Mesothelial cell of epicardium (in vitro differentiated cells): ENCODE measurements around the gene P2RX5. TPM values are rescaled to one million over a fixed set of nuclear protein-coding genes. Genes with fewer than 3 reads are reported as not detected.

ENCODE experiments used
- DNase-seq, 2 experiments: peaks; one replicate each; pipeline ENCODE4 v3.0.0; 2021; ENCODE audit warnings: low spot score in 2 of 2; ENCODE audit not compliant: unreplicated experiment in 2 of 2
- H3K27ac Mint-ChIP-seq: 2 replicates; pipeline ENCODE4 v1.8.0; 2021; ENCODE audit warnings: mixed read lengths
- H3K27me3 Mint-ChIP-seq: 2 replicates; pipeline ENCODE4 v1.8.0; 2021; ENCODE audit warnings: low read depth, mixed read lengths
- H3K36me3 Mint-ChIP-seq: 2 replicates; pipeline ENCODE4 v1.8.0; 2021; ENCODE audit warnings: mixed read lengths
- H3K4me1 Mint-ChIP-seq: 2 replicates; pipeline ENCODE4 v1.8.0; 2021; ENCODE audit warnings: mixed read lengths
- H3K4me3 Mint-ChIP-seq: 2 replicates; pipeline ENCODE4 v1.8.0; 2021; ENCODE audit warnings: mild to moderate bottlenecking, moderate library complexity, mixed read lengths
- H3K9me3 Mint-ChIP-seq: 2 replicates; pipeline ENCODE4 v1.8.0; 2021; ENCODE audit warnings: mixed read lengths
- CTCF ChIP-seq: fragments of 200-600 bp; sonication (generic); IDR thresholded peaks from one replicate; pipeline ENCODE4 v1.5.0; 2021; ENCODE audit warnings: antibody characterized with exemption; ENCODE audit not compliant: unreplicated experiment
- total RNA-seq: library from RNA; stranded (reverse); gene quantifications from 3 replicates; pipeline ENCODE4 v1.2.1, GENCODE V29; 2021

P2RX5 gene
- total RNA-seq, 1 donor from 2014 or later: 0.18 TPM

- H3K4me3 Mint-ChIP-seq: no peak overlapping the region
- H3K27ac Mint-ChIP-seq: no peak overlapping the region
- peaks cover 32% of the 10 kb centered on the region for H3K4me1 Mint-ChIP-seq
- H3K27me3 Mint-ChIP-seq: no peaks in the 10 kb centered on the region
- no peak for TF ChIP-seq CTCF
- H3K36me3 Mint-ChIP-seq: peaks cover 9% of the 10 kb centered on the region
- DNase-seq: no peak
- H3K9me3 Mint-ChIP-seq: no peaks in the 10 kb centered on the region
These were observed 32.6 kb downstream of the P2RX5 start for GRCh38 chr17:3663102-3664011.

- Mint-ChIP-seq H3K36me3 (peaks cover 9% of the 10 kb centered on the region), H3K9me3 (no peaks in the 10 kb centered on the region), H3K27ac (peak overlapping the region; percentile 25), H3K4me1 (peaks cover 11% of the 10 kb centered on the region), H3K4me3 (no peak overlapping the region), H3K27me3 (no peaks in the 10 kb centered on the region)
- TF ChIP-seq CTCF: no peak
- DNase-seq: no peak
These were observed 35.6 kb downstream of the P2RX5 start for GRCh38 chr17:3660311-3660891.

GRCh38 chr17:3659541-3660111 lies 36.3 kb downstream of the P2RX5 start:
- TF ChIP-seq CTCF: no peak
- Mint-ChIP-seq H3K9me3 (no peaks in the 10 kb centered on the region), H3K27me3 (no peaks in the 10 kb centered on the region), H3K4me1 (peaks cover 8% of the 10 kb centered on the region), H3K4me3 (no peak overlapping the region), H3K36me3 (peaks cover 9% of the 10 kb centered on the region), H3K27ac (peak overlapping the region; percentile 77)
- no peak for DNase-seq

- TF ChIP-seq CTCF: no peak
- Mint-ChIP-seq H3K4me3 (no peak overlapping the region), H3K27me3 (no peaks in the 10 kb centered on the region), H3K9me3 (no peaks in the 10 kb centered on the region), H3K27ac (peak overlapping the region; percentile 47), H3K4me1 (peaks cover 8% of the 10 kb centered on the region), H3K36me3 (peaks cover 2% of the 10 kb centered on the region)
- DNase-seq: no peak
These were observed 37.0 kb downstream of the P2RX5 start for GRCh38 chr17:3658784-3659449.

GRCh38 chr17:3657874-3658783 lies 37.8 kb downstream of the P2RX5 start:
- Mint-ChIP-seq H3K4me1 (peaks cover 8% of the 10 kb centered on the region), H3K4me3 (no peak overlapping the region), H3K9me3 (no peaks in the 10 kb centered on the region), H3K27me3 (no peaks in the 10 kb centered on the region), H3K27ac (peak overlapping the region; percentile 47), H3K36me3 (peaks cover 2% of the 10 kb centered on the region)
- TF ChIP-seq CTCF: no peak
- no peak for DNase-seq
